ENCODE data around the gene CNPY3.
"Not testable (repeated sequence)": the region's sequence is repeated elsewhere in the genome, so short reads cannot be mapped to it uniquely, and the experiment has no call there.

Gene CNPY3

GRCh38 chr6:42952389-42952788 lies 23.1 kb downstream of the CNPY3 start:
- in situ Hi-C loops (cut with HindIII; ENCODE audit: low sequenced_read_pairs) = no loop called here

DNA sequence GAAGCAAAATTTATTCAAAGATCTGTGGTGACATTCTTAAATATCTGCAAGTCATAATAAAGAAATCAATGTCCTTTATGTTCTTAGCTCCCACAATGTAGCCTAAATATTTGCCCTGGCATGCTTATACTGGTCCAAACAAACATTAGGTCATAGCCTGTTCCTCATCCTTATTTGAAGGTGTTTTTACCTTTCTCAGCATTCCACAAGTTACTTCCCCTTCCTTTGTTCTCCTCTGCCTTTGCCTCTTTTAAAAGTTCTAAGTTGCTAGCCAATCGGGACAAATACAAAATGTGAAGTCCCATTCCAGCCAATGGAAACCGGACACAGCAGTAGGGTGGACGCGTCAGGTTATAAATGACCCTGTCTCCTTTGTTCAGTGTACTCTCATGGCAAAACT lies 25.1 kb downstream of the CNPY3 start:
- in situ Hi-C loops (cut with HindIII; ENCODE audit: low sequenced_read_pairs) = not testable (repeated sequence)

- in situ Hi-C loops (cut with HindIII; ENCODE audit: low sequenced_read_pairs) = no loop called here
These were observed 28.8 kb downstream of the CNPY3 start for GRCh38 chr6:42958125-42958524.

DNA sequence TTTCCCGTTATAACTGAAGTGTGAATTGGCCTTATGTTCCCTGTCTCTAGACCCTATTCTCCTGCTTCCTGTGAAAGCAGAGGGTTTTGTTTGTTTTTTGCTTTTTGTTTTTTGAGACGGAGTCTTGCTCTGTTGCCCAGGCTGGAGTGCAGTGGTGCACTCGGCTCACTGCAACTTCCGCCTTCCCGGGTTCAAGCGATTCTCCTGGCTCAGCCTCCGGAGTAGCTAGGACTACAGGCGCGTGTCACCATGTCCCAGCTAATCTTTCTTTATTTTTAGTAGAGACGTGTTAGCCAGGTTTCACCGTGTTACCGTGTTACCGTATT lies 30.6 kb downstream of the CNPY3 start:
- in situ Hi-C loops (cut with HindIII; ENCODE audit: low sequenced_read_pairs) = no loop called here

DNA sequence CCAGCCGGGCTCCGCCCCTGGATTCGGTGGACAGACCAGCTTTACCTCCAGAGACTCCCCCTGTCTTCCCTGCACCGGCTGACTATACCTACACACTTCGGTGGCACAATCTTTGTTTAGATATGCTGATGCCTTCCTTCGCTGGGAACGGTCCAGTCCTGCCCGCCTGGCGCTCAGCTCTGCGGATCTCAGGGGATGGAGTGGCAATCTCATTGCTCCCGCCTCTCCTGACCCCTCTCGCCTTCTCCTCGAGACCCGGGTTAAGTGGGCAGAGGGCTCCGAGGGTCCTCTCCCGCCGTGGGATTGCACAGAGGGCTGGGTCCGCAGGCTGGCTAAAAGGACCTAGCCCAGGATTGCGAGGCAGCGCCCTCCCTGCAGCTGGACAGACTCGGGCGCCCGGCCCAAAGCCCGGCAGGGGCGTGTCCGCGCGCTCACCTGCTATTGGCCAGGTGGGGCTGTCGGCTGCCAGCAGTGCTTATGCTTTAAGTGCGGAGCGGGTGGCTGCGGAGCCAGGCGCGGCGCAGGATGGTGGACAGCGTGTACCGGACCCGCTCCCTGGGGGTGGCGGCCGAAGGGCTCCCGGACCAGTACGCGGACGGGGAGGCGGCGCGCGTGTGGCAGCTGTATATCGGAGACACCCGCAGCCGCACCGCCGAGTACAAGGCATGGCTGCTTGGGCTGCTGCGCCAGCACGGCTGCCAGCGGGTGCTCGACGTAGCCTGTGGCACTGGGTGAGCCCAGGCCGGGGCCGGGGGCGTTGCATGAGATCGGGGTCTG lies 31.2 kb downstream of the CNPY3 start, which contains the start of gene GNMT:
TSS of gene GNMT (plus strand) at position 512 of the 777 bp plus-strand sequence. CDS start at position 526, 14 bp downstream.
- in situ Hi-C loops (cut with HindIII; ENCODE audit: low sequenced_read_pairs) = no loop called here

GRCh38 chr6:42961020-42961470 lies 31.8 kb downstream of the CNPY3 start:
- in situ Hi-C loops (cut with HindIII; ENCODE audit: low sequenced_read_pairs) = no loop called here

- in situ Hi-C loops (cut with HindIII; ENCODE audit: low sequenced_read_pairs) = no loop called here
These were observed 32.8 kb downstream of the CNPY3 start for GRCh38 chr6:42962096-42962495.

DNA sequence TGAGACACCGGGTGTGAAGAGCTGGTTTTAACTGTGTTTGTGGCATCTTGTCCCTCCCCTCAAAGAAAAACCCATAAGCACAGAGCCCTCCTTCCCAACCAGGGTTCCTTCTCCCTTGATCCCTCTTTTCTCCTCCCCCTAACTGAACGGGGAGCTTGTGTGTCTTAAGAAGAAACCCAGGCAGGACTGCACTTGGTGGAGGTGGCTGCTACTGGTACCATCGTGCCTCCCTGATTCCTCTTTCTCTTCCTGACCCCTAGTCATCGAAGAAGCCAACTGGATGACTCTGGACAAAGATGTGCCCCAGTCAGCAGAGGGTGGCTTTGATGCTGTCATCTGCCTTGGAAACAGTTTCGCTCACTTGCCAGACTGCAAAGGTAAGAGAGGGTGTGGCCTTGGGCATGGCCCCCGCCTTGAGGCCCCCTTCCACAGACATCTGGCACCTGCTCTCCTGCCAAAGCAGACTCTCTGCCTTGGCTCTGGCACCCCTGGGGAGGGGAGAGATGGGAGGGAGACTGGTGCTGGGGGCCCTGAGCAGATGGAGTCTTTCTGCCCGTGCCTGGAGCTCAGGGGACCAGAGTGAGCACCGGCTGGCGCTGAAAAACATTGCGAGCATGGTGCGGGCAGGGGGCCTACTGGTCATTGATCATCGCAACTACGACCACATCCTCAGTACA lies 33.4 kb downstream of the CNPY3 start:
- in situ Hi-C loops (cut with HindIII; ENCODE audit: low sequenced_read_pairs) = no loop called here

DNA sequence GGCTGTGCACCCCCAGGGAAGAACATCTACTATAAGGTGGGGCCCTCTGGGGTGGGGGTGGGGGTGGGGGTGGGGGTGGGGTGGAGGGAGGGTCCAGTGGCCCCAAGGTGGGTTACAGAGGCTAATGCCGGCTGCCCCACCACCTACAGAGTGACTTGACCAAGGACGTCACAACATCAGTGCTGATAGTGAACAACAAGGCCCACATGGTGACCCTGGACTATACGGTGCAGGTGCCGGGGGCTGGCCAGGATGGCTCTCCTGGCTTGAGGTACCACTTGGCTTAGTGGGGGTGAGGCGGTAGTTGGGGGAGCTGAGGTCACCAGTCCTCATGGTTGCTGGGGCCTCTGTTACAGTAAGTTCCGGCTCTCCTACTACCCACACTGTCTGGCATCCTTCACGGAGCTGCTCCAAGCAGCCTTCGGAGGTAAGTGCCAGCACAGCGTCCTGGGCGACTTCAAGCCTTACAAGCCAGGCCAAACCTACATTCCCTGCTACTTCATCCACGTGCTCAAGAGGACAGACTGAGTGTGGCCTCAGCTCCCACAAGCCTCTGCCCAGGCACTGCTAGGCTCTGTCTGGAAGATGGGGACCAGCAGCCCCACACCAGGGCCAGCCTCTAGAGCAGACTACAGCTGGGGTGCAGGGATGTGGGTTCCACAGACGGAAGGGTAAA lies 34.0 kb downstream of the CNPY3 start:
- in situ Hi-C loops (cut with HindIII; ENCODE audit: low sequenced_read_pairs) = no loop called here

DNA sequence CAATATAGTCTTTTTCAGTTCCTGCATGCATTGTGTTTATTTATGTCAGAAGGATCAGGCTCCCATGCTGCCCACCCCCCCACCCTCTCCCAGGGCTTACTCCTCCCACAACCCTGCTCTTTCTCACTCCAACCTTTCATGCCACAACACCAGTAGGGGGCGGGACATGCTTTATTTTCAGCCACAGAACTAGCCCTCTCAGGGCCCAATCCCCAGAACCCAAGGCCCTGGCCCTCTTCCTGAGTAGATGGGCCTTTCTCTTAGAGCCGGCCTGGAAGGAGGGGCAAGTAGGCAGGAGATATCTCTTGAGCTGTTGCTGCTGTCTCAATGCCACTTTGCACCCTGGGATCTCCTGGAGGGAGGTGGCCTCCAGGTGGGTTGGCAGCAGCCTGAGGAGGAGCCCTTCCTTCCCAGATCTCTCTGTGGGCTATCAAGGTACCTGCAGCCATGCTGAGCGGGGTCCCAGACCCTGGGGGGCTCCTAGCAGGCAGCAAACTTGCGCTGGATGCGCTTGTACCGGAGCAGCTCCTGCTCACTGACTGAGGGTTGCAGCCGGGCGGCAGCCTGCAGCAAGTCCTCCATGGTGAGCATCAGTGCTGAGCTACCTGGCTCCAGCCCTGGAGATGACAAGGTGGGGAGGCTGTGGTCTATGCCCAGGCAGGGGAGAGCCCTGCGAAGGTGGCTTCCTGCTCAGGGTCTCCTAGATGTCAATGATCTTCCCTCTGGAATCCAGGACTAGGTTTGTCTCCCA lies 34.8 kb downstream of the CNPY3 start:
- in situ Hi-C loops (cut with HindIII; ENCODE audit: low sequenced_read_pairs) = no loop called here

DNA sequence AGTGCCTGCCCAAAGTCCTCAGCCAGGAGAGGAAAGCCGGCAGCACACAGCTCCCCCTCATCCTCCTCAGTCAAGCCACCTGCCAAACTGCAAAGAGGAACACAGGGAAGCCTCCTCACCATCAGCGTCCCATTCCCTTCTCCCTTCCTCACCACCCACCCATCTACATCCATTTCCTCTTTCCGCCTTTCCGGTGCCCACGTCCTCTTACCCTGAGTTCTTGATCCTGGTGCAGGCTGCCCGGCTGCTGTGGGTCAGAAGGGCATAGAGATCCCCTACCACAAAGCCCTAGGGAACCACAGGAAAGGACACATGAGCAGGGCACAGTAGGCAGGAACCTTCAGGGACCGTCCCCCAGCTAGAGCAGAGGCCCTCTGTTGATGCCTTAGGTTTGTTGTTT lies 37.3 kb downstream of the CNPY3 start:
- in situ Hi-C loops (cut with HindIII; ENCODE audit: low sequenced_read_pairs) = no loop called here

DNA sequence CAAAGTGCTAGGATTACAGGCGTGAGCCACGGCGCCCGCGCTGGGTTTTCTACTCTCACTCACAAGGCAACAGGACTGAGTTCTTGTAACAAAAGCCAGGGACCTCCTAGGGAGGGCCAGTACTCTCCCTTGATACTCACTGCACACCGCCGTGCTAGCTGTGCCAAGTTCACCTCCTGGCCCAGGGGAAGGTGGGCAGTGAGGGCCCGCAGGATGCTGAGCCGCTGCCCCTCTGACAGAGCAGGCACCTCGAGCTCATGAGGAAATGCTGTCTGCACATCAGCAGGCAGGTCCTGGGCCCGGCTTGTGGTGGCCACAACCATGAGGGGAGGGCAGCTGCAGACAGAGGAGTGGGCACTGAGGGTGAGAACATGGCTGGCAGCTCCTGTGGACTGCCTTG lies 37.9 kb downstream of the CNPY3 start:
- in situ Hi-C loops (cut with HindIII; ENCODE audit: low sequenced_read_pairs) = no loop called here

DNA sequence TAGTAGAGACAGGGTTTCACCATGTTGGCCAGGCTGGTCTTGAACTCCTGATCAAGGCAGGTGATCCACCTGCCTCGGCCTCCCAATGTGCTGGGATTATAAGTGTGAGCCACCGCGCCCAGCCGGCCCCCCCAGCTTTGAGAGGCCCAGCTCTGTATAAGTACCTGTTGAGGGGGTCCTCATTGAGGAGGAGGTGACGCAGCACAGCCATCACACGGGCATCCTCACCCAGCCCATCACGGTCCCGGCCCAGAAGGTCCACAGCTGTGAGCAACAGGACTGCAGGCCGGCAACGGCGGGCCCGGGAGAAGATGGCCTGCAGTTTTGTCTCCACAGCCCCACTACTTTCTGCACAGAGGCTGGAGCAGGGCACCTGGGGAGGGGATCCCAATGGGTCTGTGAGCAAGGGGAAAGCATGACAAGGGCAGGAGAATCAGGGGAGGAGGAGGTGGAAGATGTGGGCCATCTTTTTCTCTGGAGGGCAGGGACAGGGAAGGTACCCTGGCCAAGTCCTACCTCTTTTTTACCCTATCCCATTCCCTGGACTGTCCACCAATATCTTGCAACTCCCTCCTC lies 38.9 kb downstream of the CNPY3 start:
- in situ Hi-C loops (cut with HindIII; ENCODE audit: low sequenced_read_pairs) = no loop called here

GRCh38 chr6:42968783-42969182 lies 39.5 kb downstream of the CNPY3 start:
- in situ Hi-C loops (cut with HindIII; ENCODE audit: low sequenced_read_pairs) = no loop called here

- in situ Hi-C loops (cut with HindIII; ENCODE audit: low sequenced_read_pairs) = no loop called here
These were observed 40.2 kb downstream of the CNPY3 start for GRCh38 chr6:42969431-42969830.

DNA sequence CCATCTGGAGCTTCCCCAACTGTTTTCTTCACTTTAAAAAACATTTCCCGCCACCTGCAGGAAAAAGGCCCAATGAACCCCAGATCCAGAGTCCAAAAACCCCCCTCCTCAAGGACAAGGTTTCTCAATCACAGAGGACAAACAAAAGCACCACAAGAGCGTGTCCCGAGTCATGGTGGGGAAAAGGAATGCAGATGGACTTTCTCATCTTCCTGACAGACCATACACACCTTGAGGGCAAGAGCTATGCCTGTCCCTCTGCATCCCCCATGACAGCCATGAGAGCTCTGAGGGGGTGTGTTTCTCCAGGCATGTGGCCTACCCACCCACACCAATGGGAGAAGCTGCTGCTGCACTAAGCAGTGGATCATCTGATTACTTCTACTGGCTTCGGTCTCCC lies 40.7 kb downstream of the CNPY3 start:
- in situ Hi-C loops (cut with HindIII; ENCODE audit: low sequenced_read_pairs) = no loop called here

- in situ Hi-C loops (cut with HindIII; ENCODE audit: low sequenced_read_pairs) = no loop called here
These were observed 41.8 kb downstream of the CNPY3 start for GRCh38 chr6:42970871-42971612.

DNA sequence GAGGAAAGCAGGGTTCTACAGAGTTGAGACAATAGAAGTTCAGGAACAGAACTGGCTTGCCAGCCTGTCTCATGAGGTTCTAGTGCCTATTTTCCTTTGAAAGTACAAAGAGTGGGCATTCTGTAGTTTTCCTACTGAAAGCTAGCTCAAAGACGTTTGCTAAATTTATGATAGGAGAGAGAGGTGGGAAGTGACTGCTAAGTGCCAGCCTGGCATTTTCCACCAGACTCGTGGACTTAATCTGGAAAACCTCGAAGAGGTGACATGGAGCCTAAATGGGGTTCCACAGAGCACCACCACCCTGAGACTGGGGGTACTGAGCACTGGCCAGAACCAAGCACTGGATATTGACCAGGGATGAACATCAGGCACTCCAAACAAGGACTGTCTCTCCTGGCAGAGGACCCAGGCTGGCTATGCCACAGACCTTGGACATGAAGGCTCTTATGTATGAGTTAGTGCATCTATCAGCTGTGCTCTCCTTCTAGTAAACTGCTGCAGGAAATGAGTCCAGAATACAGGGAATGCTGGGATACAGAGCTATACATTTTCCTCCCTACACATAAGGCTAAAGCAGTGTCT lies 42.6 kb downstream of the CNPY3 start:
- in situ Hi-C loops (cut with HindIII; ENCODE audit: low sequenced_read_pairs) = no loop called here

DNA sequence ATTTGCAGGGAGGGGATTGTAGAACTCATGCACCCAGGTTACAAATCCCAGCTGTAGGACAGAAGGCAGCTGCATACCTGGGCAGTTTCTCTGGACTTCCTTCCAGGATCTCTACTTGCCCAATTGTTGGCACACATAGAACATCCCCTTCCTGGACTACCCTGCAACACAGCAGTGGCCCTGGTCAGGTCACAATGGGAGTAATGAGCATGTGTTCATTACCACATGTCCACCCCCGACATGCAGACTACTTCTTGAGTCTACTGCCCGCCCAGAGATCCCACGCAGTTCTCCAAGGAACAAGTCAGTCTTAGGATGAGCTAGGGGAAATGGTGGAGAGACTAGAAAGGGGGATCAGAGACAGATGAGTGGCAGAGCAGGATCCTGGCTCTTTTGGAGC lies 44.6 kb downstream of the CNPY3 start:
- in situ Hi-C loops (cut with HindIII; ENCODE audit: low sequenced_read_pairs) = no loop called here
